AML-193 (cell line): Measurements from ENCODE around the gene GALNT7.
A peak's percentile ranks its signal among the peaks of the same experiment; 100 is the strongest.
"Not testable (repeated sequence)": the region's sequence is repeated elsewhere in the genome, so short reads cannot be mapped to it uniquely, and the experiment has no call there.

Experiments used
- DNase-seq, 2 experiments: peaks; one replicate each; lab custom pipeline; 2025; lab: John Stamatoyannopoulos, UW

The GALNT7 gene

GRCh38 chr4:173195109-173195508, 26.5 kb downstream of the GALNT7 start:
- no peak for DNase-seq

GRCh38 chr4:173199553-173199952, 30.9 kb downstream of the GALNT7 start:
- DNase-seq: no peak

GRCh38 chr4:173200103-173200884, 31.7 kb downstream of the GALNT7 start:
- no peak for DNase-seq

- DNase-seq: no peak
Measured at GRCh38 chr4:173202395-173202794, 33.8 kb downstream of the GALNT7 start.

- no peak for DNase-seq
Measured at GRCh38 chr4:173205656-173206055, 37.0 kb downstream of the GALNT7 start.

GRCh38 chr4:173208420-173208819, 39.8 kb downstream of the GALNT7 start:
- DNase-seq: no peak

GRCh38 chr4:173211222-173211621, 42.6 kb downstream of the GALNT7 start:
- no peak for DNase-seq

- no peak for DNase-seq
Measured at GRCh38 chr4:173211838-173212237, 43.2 kb downstream of the GALNT7 start.

GRCh38 chr4:173212379-173212778, 43.8 kb downstream of the GALNT7 start:
- no peak for DNase-seq

GRCh38 chr4:173213296-173213695, 44.7 kb downstream of the GALNT7 start:
- DNase-seq: no peak

GRCh38 chr4:173214231-173214630, 45.6 kb downstream of the GALNT7 start:
- no peak for DNase-seq

GRCh38 chr4:173214661-173215060, 46.0 kb downstream of the GALNT7 start:
- no peak for DNase-seq

- no peak for DNase-seq
Measured at GRCh38 chr4:173217075-173217474, 48.5 kb downstream of the GALNT7 start.

- DNase-seq: no peak
Measured at GRCh38 chr4:173217727-173218126, 49.1 kb downstream of the GALNT7 start.

- DNase-seq: no peak
Measured at GRCh38 chr4:173218411-173219125, 50.0 kb downstream of the GALNT7 start.

- not testable (repeated sequence) for DNase-seq
Measured at GRCh38 chr4:173219126-173219437, 50.5 kb downstream of the GALNT7 start.

- no peak for DNase-seq
Measured at GRCh38 chr4:173223743-173224142, 55.1 kb downstream of the GALNT7 start.

- no peak for DNase-seq
Measured at GRCh38 chr4:173226401-173226888, 57.8 kb downstream of the GALNT7 start.

GRCh38 chr4:173227756-173228155, 59.1 kb downstream of the GALNT7 start:
- no peak for DNase-seq

GRCh38 chr4:173230062-173230461, 61.5 kb downstream of the GALNT7 start:
- DNase-seq: peak; percentile 64 to 66

- DNase-seq: peak; percentile 33 to 56
Measured at GRCh38 chr4:173231916-173232315, 63.3 kb downstream of the GALNT7 start.

- DNase-seq: no peak
Measured at GRCh38 chr4:173233857-173234256, 65.2 kb downstream of the GALNT7 start.

GRCh38 chr4:173235050-173235449, 66.4 kb downstream of the GALNT7 start:
- no peak for DNase-seq
